Fibroblast of gingiva (primary cell): ENCODE measurements around the gene FLG2.
"Not testable (repeated sequence)": the region's sequence is repeated elsewhere in the genome, so short reads cannot be mapped to it uniquely, and the experiment has no call there.

Experiments
- DNase-seq: peaks from one replicate; pipeline ENCODE4 v3.0.0-alpha.2; 2011; ENCODE audit warnings: low read depth

FLG2 gene

GRCh38 chr1:152312169-152312568, 47.6 kb downstream of the FLG2 start:
- not testable (repeated sequence) for DNase-seq

GRCh38 chr1:152309955-152310354, 49.9 kb downstream of the FLG2 start:
- DNase-seq: no peak

GRCh38 chr1:152309320-152309901, 50.4 kb downstream of the FLG2 start:
- not testable (repeated sequence) for DNase-seq

GRCh38 chr1:152308758-152309157, 51.0 kb downstream of the FLG2 start:
- not testable (repeated sequence) for DNase-seq

GRCh38 chr1:152307970-152308369, 51.8 kb downstream of the FLG2 start:
- not testable (repeated sequence) for DNase-seq

- DNase-seq: not testable (repeated sequence)
These were observed 53.7 kb downstream of the FLG2 start for GRCh38 chr1:152306123-152306522.

GRCh38 chr1:152304773-152305172, 55.0 kb downstream of the FLG2 start:
- DNase-seq: not testable (repeated sequence)

GRCh38 chr1:152303139-152303872, 56.5 kb downstream of the FLG2 start:
- not testable (repeated sequence) for DNase-seq
